NCI-H187 (cell line): ENCODE measurements around the gene FREY1.
"Not testable (repeated sequence)": the region's sequence is repeated elsewhere in the genome, so short reads cannot be mapped to it uniquely, and the experiment has no call there.

ENCODE experiments used
- DNase-seq, 2 experiments: peaks; one replicate each; lab custom pipeline; 2025; lab: John Stamatoyannopoulos, UW

Gene FREY1

GRCh38 chr11:45913942-45914635, 7.0 kb upstream of the FREY1 start:
- DNase-seq = no peak

GRCh38 chr11:45913514-45913913, 6.4 kb upstream of the FREY1 start:
- DNase-seq = no peak

- DNase-seq = no peak
These were observed 3.6 kb upstream of the FREY1 start for GRCh38 chr11:45910623-45911022.

- no peak for DNase-seq
These were observed 2.8 kb upstream of the FREY1 start for GRCh38 chr11:45909594-45910475.

GRCh38 chr11:45907911-45908370, 870 bp upstream of the FREY1 start:
- DNase-seq = no peak

GRCh38 chr11:45906096-45906682, 882 bp downstream of the FREY1 start:
- no peak for DNase-seq

GRCh38 chr11:45905576-45905975, 1.5 kb downstream of the FREY1 start:
- not testable (repeated sequence) for DNase-seq

GRCh38 chr11:45905095-45905494, 2.0 kb downstream of the FREY1 start:
- no peak for DNase-seq

- no peak for DNase-seq
These were observed 2.7 kb downstream of the FREY1 start for GRCh38 chr11:45904309-45904915.

DNA sequence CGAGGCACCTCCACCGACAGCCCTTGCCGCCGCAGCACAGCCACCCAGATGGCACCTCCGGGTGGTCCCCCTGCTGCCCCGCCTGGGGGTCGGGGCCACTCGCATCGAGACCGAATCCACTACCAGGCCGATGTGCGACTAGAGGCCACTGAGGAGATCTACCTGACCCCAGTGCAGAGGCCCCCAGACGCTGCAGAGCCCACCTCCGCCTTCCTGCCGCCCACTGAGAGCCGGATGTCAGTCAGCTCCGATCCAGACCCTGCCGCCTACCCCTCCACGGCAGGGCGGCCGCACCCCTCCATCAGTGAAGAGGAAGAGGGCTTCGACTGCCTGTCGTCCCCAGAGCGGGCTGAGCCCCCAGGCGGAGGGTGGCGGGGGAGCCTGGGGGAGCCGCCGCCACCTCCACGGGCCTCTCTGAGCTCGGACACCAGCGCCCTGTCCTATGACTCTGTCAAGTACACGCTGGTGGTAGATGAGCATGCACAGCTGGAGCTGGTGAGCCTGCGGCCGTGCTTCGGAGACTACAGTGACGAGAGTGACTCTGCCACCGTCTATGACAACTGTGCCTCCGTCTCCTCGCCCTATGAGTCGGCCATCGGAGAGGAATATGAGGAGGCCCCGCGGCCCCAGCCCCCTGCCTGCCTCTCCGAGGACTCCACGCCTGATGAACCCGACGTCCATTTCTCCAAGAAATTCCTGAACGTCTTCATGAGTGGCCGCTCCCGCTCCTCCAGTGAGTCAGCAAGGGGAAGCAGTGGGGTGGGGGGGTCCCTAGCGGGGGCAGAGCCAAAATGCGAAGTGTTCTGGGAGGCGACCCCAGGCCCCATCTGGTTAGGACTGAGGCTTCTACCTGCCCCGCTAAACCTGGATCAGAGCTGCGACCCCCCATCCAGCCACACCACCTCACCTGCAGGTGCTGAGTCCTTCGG, 4.4 kb downstream of the FREY1 start:
- DNase-seq = no peak

DNA sequence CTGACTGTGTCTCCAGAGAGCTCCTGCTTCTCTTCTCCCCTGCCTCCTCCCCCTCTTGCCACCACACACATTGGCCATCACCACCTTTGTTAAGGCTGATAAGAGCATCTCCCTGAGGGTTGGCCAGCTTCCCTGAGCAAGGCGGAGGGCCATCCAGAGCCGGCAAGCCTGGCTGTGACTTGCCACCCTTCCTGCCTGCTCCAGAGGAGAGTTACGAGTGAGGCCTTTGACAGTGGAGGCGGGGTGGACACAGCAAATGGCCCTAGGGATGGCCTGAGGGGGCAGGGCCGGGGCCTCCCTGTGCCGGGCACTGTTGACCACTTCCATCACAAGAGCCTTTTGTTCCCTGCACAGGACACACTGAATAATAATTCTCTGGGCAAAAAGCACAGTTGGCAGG, 5.4 kb downstream of the FREY1 start:
- DNase-seq = no peak

DNA sequence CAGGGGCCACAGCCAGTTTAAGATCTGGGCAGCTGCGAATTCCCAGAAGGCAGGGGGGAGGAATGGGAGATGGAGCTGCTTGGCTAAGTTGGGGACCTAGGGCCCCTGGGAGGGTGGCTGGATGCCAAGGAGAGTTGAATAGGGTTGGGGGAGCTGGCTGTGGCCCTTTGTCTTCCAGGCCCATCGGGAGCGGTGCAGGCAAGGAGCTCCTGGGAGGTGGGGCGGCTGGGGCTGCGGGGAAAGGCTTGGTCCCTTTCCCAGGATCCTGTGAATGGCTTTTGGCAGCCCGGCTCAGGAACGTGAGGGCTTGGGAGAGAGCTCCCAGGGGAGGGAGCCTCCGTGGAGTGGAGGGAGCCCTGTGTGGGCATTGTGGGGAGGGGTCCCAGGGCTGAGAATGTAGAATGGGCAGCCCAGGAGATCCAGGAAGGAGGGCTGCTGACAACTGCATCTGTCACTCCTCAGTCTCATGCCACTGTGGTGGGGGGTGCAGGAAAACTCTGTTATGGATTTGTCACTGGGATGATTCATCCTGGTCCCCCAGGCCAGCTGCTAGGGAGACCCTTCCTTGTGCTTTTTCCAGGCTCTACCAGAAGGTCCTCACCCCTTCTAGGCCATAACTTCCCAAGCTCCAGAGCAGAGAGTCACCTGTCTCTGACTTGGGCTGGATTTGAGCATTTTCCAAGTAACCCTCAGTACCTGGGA, 6.0 kb downstream of the FREY1 start:
- DNase-seq = no peak

DNA sequence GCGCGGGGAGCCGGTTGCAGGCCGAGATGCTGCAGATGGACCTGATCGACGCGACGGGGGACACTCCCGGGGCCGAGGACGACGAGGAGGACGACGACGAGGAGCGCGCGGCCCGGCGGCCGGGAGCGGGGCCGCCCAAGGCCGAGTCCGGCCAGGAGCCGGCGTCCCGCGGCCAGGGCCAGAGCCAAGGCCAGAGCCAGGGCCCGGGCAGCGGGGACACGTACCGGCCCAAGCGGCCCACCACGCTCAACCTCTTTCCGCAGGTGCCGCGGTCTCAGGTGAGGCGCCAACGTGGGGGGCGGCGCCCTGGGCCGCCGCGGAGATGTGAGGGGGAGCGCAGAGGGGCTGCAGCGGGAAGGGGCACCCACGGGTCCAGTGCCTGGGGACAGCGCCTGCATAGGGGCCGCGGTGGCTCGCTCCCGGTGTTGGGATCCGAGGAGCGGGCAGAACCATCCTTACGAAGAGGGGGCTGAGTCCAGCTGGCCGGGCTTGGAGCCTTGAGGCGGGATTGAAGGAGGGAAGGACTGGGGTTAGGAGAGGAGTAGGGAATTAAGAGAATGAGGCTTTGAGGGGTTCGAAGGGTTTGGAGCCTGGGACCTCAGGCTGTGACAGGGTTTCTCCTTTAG, 6.8 kb downstream of the FREY1 start:
- DNase-seq = not testable (repeated sequence)

GRCh38 chr11:45899448-45900174, 7.5 kb downstream of the FREY1 start:
- DNase-seq = peak; percentile 81 to 85

- DNase-seq = no peak
These were observed 8.0 kb downstream of the FREY1 start for GRCh38 chr11:45899086-45899447.

GRCh38 chr11:45897556-45897955, 9.5 kb downstream of the FREY1 start:
- no peak for DNase-seq

GRCh38 chr11:45896422-45896984, 10.6 kb downstream of the FREY1 start:
- DNase-seq = peak; percentile 61 to 90

DNA sequence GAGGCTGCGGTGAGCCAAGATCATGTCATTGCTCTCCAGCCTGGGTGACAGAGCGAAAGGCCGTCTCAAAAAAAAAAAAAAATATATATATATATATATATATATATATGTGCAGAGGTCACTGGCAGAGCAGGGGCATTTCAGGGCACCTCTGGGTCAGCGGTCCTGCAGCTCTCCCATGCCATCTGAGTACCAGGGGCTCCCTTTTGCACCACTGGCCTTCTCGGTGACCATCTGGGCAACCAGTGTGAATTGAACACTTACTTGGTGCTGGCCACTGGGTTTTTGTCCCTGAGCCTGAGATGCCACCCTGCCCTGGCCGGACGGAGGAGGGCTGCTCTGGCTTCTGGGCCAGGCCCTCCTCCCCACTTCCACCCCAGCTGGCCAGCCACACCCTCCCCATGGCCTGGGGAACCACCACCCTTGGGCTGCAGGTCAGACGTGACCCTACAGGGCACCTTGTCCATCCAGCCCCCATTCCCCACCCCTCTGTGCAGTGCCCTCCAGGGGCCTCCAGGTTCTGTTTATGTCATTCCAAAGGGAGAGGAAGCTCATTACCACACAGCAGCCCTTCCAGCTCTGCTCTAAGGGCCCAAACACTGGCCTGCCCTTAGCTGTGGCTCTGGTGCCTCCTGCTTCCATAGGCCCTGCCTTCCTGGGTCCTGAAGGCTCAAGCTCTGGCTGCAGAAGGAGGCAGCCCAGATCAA, 11.4 kb downstream of the FREY1 start:
- DNase-seq = no peak
